Activated naive CD4-positive, alpha-beta T cell treated with anti-CD3 and anti-CD28 coated beads for 36 hours (primary cell): ENCODE measurements around the gene JAK1. TPM values are rescaled to one million over a fixed set of nuclear protein-coding genes. Genes with fewer than 3 reads are reported as not detected.

Experiments
- CTCF ChIA-PET: fragments of 350-600 bp; sonication (Branson Sonifier 250); formaldehyde crosslinking; loops from one replicate; lab custom pipeline; 2021; ENCODE audit warnings: antibody characterized with exemption; lab: Charles Lee
- DNase-seq: peaks from one replicate; pipeline ENCODE4 v3.0.0-alpha.2; 2020
- H3K27ac Mint-ChIP-seq: one replicate; pipeline ENCODE4 v1.8.0; 2021; ENCODE audit warnings: mild to moderate bottlenecking, mixed read lengths
- H3K27me3 Mint-ChIP-seq: one replicate; pipeline ENCODE4 v1.8.0; 2021; ENCODE audit warnings: low read depth, mixed read lengths
- H3K36me3 Mint-ChIP-seq: one replicate; pipeline ENCODE4 v1.8.0; 2021; ENCODE audit warnings: low read depth, mixed read lengths
- H3K4me1 Mint-ChIP-seq: one replicate; pipeline ENCODE4 v1.8.0; 2021; ENCODE audit warnings: low read depth, mixed read lengths
- H3K4me3 Mint-ChIP-seq: one replicate; pipeline ENCODE4 v1.8.0; 2021; ENCODE audit warnings: mild to moderate bottlenecking, moderate library complexity, mixed read lengths
- H3K9me3 Mint-ChIP-seq: one replicate; pipeline ENCODE4 v1.8.0; 2021; ENCODE audit warnings: mixed read lengths
- intact Hi-C: fragments of 100-400 bp; cut with micrococcal nuclease; formaldehyde crosslinking; loops from one replicate; pipeline ENCODE4 v1.15.1; 2023
- total RNA-seq, 2 experiments: library from RNA; stranded (reverse); gene quantifications; one replicate each; pipeline ENCODE4 v1.2.3, GENCODE V29; 2021

Gene JAK1
- total RNA-seq, 2 experiments from 2014 or later: 139 to 140 TPM

GRCh38 chr1:64996541-64997257 is 30.4 kb upstream of the JAK1 start:
- Mint-ChIP-seq H3K9me3 (peaks cover 11% of the 10 kb centered on the region), H3K27ac (no peak overlapping the region), H3K27me3 (no peaks in the 10 kb centered on the region), H3K36me3 (no peaks in the 10 kb centered on the region), H3K4me3 (no peak overlapping the region), H3K4me1 (peaks cover 19% of the 10 kb centered on the region)
- intact Hi-C loops: no loop called here
- CTCF ChIA-PET: no interaction called here
- no peak for DNase-seq

DNA sequence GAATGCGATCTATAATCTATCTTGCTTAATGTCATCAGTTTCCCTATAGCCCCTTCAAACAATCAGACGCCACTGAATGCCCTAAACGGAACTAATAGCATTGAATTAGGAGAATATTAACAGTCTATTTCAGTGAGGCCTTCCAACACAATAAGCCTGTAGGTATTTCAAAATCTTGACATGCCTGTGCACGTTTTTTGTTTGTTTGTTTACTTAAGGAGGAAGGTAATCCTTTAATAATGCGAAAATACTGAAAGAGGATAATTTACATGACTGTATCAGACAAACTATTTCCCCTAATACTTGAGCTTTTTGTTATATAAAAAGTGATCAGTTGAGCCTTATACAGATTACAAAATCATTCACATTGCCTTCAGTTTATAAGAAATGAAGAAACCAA is 29.0 kb upstream of the JAK1 start:
- Mint-ChIP-seq H3K27ac (no peak overlapping the region), H3K4me1 (peaks cover 10% of the 10 kb centered on the region), H3K27me3 (no peaks in the 10 kb centered on the region), H3K9me3 (peaks cover 11% of the 10 kb centered on the region), H3K4me3 (no peak overlapping the region), H3K36me3 (no peaks in the 10 kb centered on the region)
- no peak for DNase-seq
- intact Hi-C loops: no loop called here
- CTCF ChIA-PET: no interaction called here

GRCh38 chr1:64986903-64987871 is 20.8 kb upstream of the JAK1 start:
- H3K27ac Mint-ChIP-seq: no peak overlapping the region

GRCh38 chr1:64984737-64985136 is 18.4 kb upstream of the JAK1 start:
- H3K4me3 Mint-ChIP-seq: no peak overlapping the region
- H3K36me3 Mint-ChIP-seq: no peaks in the 10 kb centered on the region
- H3K27me3 Mint-ChIP-seq: no peaks in the 10 kb centered on the region
- intact Hi-C loops: no loop called here
- H3K9me3 Mint-ChIP-seq: no peaks in the 10 kb centered on the region
- no peak for DNase-seq
- CTCF ChIA-PET: no interaction called here
- H3K27ac Mint-ChIP-seq: no peak overlapping the region
- H3K4me1 Mint-ChIP-seq: peaks cover 18% of the 10 kb centered on the region

More at GRCh38 chr1:64986903-64987871, 20.8 kb upstream of the JAK1 start:
- no peaks in the 10 kb centered on the region for H3K9me3 Mint-ChIP-seq
- H3K27me3 Mint-ChIP-seq: no peaks in the 10 kb centered on the region
- intact Hi-C loops: no loop called here
- CTCF ChIA-PET: no interaction called here
- H3K4me3 Mint-ChIP-seq: no peak overlapping the region
- H3K4me1 Mint-ChIP-seq: peaks cover 2% of the 10 kb centered on the region
- H3K36me3 Mint-ChIP-seq: no peaks in the 10 kb centered on the region
- DNase-seq: no peak

GRCh38 chr1:64984106-64984505 is 17.8 kb upstream of the JAK1 start:
- Mint-ChIP-seq H3K4me1 (peaks cover 18% of the 10 kb centered on the region), H3K27ac (no peak overlapping the region), H3K27me3 (no peaks in the 10 kb centered on the region), H3K9me3 (no peaks in the 10 kb centered on the region), H3K4me3 (no peak overlapping the region), H3K36me3 (no peaks in the 10 kb centered on the region)
- intact Hi-C loops: no loop called here
- CTCF ChIA-PET: no interaction called here
- DNase-seq: no peak

GRCh38 chr1:64983110-64983509 is 16.8 kb upstream of the JAK1 start:
- no peaks in the 10 kb centered on the region for H3K36me3 Mint-ChIP-seq
- H3K9me3 Mint-ChIP-seq: no peaks in the 10 kb centered on the region
- no peaks in the 10 kb centered on the region for H3K27me3 Mint-ChIP-seq
- CTCF ChIA-PET: interaction anchor here (0.7 to 1.2 kb wide), 3 partner anchors 9 to 30 kb away, joined by 3 read pairs; no protein-coding TSS in a partner anchor
- H3K4me1 Mint-ChIP-seq: peaks cover 18% of the 10 kb centered on the region
- no peak for DNase-seq
- intact Hi-C loops: no loop called here
- no peak overlapping the region for H3K27ac Mint-ChIP-seq
- H3K4me3 Mint-ChIP-seq: no peak overlapping the region

DNA sequence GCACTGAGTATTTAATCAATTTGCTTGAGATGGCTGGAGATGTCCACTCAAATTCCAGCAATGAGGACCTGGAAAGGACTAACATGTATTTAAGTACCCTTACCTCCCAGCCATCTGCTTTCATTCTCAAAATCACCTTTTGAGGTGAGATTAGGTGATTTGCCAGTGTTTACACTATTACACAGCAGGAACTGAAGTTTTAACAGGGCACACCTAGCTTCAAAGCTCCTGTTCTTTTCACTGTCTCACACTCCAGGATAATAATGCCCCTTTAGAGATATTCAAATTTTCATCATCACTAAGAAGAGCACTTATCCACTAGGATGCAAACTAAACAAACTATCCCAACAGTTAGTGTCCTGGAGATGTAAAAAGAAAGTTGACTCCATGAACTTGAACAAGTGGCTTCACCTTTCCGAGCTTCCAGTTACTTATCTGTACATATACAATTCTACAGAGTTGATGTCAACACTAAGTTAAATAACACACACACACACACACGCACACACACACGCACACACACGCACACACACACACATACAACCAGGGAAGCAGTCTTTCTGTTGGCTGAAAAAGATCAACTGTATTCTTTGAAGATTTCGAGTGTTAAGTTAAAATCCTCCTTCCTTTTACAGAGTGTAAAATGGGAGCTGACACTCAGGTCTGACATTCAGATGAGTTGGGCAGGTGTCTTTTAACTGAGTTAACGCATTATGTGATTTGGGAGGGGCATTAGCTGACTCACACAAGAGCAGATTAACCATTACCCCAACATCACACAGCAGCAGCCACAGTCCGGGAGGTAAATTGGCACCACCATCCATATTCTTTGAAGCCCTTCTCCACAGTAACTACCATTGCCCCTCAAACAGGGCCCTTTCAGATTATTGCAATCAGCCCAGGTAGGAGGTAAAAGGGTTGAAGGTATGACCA is 15.5 kb upstream of the JAK1 start:
- intact Hi-C loops: loop anchor here (1.0 kb wide), 1 partner anchor 19 kb away; no protein-coding TSS in a partner anchor
- Mint-ChIP-seq H3K27me3 (no peaks in the 10 kb centered on the region), H3K27ac (no peak overlapping the region), H3K4me3 (no peak overlapping the region), H3K9me3 (no peaks in the 10 kb centered on the region), H3K4me1 (peaks cover 18% of the 10 kb centered on the region), H3K36me3 (no peaks in the 10 kb centered on the region)
- DNase-seq: no peak
- CTCF ChIA-PET: interaction anchor here (0.6 to 1.2 kb wide), 5 partner anchors 20 to 115 kb away, joined by 3 read pairs; no protein-coding TSS in a partner anchor

DNA sequence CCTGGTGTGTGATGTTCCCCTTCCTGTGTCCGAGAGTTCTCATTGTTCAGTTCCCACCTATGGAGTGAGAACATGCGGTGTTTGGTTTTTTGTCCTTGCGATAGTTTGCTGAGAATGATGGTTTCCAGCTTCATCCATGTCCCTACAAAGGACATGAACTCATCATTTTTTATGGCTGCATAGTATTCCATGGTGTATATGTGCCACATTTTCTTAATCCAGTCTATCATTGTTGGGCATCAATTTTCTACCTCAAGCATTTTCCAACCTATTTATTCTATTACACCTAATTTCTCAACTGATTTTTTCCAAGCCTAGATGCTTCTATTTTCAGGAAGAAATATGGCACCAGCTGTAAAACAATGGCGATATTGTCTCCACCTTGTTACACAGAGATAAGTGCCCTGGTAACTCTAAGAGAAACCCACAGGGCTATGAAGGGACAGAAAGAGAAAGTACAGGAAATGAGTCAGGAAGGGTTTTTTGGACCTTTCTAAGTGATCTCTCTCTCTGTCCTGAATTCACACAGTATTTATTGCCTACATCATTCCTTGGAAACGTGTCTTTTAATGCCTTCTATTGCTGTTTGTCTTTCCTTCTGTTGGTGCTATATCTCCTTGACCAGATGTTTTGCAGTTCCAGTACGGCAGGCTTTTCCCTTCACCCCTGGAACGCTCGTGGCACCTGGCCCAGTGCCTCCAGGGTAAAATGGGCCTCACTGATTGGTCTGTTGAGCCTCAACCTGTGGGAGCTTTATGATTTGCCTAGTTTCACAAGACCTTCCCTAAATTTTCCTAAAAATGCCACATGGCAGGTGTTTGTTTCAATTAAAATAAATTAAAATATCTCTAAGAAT is 14.6 kb upstream of the JAK1 start:
- DNase-seq: no peak
- Mint-ChIP-seq H3K27ac (no peak overlapping the region), H3K36me3 (no peaks in the 10 kb centered on the region), H3K4me3 (no peak overlapping the region), H3K27me3 (no peaks in the 10 kb centered on the region), H3K4me1 (peaks cover 18% of the 10 kb centered on the region), H3K9me3 (no peaks in the 10 kb centered on the region)
- CTCF ChIA-PET: interaction anchor here (0.6 kb wide), 1 partner anchor 116 kb away, joined by 3 read pairs; no protein-coding TSS in a partner anchor
- intact Hi-C loops: loop anchor here (1.0 kb wide), 1 partner anchor 20 kb away; no protein-coding TSS in a partner anchor

GRCh38 chr1:64979358-64979757 is 13.0 kb upstream of the JAK1 start:
- CTCF ChIA-PET: interaction anchor here (0.6 kb wide), 1 partner anchor 58 kb away, joined by 3 read pairs; no protein-coding TSS in a partner anchor
- Mint-ChIP-seq H3K4me3 (no peak overlapping the region), H3K36me3 (no peaks in the 10 kb centered on the region), H3K27me3 (no peaks in the 10 kb centered on the region), H3K9me3 (no peaks in the 10 kb centered on the region), H3K27ac (no peak overlapping the region), H3K4me1 (peaks cover 19% of the 10 kb centered on the region)
- DNase-seq: no peak
- intact Hi-C loops: no loop called here

- H3K36me3 Mint-ChIP-seq: no peaks in the 10 kb centered on the region
- H3K9me3 Mint-ChIP-seq: no peaks in the 10 kb centered on the region
- H3K27me3 Mint-ChIP-seq: no peaks in the 10 kb centered on the region
- intact Hi-C loops: no loop called here
- H3K4me3 Mint-ChIP-seq: no peak overlapping the region
- no peak for DNase-seq
- CTCF ChIA-PET: interaction anchor here (0.7 to 1.1 kb wide), 3 partner anchors 95 to 142 kb away, joined by 3 to 4 read pairs (median 3); no protein-coding TSS in a partner anchor
- H3K27ac Mint-ChIP-seq: no peak overlapping the region
- peaks cover 14% of the 10 kb centered on the region for H3K4me1 Mint-ChIP-seq
These were observed 10.0 kb upstream of the JAK1 start for GRCh38 chr1:64976361-64976760.

GRCh38 chr1:64975740-64976139 is 9.4 kb upstream of the JAK1 start:
- Mint-ChIP-seq H3K36me3 (no peaks in the 10 kb centered on the region), H3K4me1 (peaks cover 8% of the 10 kb centered on the region), H3K4me3 (no peak overlapping the region), H3K27me3 (no peaks in the 10 kb centered on the region), H3K27ac (no peak overlapping the region), H3K9me3 (no peaks in the 10 kb centered on the region)
- CTCF ChIA-PET: interaction anchor here (0.9 kb wide), 1 partner anchor 110 kb away, joined by 3 read pairs; no protein-coding TSS in a partner anchor
- no peak for DNase-seq
- intact Hi-C loops: no loop called here
